GM03348 (cell line): ENCODE results near the gene SDCBP2.

ENCODE experiments used
- DNase-seq: peaks from one replicate; pipeline ENCODE4 v3.0.0; 2012; ENCODE audit warnings: low spot score

The SDCBP2 gene

DNA sequence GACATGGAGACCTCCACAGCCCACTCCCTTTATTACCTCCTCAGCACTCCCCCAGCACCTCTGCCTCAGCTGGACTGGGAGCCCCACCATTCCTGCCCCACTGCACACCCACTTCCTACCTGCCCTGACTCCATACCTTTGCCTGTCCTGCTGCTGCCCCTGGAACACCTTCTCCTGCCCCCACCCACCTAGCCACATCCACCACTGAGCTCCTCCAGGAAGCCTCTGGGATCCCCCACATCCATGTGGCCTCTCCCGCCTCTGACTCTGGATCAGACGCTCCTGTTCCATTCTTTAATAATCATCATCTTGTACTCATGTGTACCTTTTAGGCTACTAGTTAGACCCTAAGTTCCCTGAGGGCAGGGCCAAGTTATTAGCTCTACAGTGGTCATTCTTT is 2.2 kb upstream of the SDCBP2 start:
- no peak for DNase-seq

DNA sequence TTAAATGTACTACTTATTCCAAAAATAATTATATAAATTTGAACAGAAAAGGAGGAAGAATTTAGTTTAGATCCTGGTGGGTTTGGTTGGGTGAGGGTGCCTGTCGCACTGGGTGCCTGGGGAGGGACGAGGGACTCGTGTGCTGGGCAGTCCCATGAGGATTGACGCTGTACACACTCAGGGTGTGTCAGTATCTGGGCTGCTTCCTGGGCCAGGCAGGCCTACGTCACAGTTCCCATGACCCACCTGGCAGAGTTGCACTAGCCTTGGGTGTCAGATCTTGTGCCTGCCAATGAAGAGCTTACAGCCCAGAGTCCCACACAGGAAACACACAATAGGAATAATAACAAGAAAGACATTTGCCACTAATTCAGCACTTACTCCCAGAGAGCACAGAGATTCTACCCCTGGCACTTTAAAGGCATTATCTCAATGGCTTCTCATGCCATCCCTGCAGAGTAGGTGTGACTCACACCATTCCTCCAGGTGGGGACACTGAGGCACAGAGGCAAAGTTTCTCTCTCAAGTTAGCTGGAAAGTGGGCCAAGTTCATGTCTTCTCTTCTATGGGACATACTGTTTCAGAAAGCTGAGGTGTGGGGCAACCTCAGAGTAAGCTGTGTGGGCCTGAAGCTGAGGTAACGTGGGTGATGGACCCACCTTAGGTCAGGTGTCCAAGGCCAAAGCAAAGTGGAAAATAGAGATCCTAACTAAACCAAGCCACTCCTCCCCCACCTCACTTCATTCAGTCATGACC is 1.3 kb upstream of the SDCBP2 start:
- DNase-seq, result no peak

- no peak for DNase-seq
Measured at GRCh38 chr20:1327827-1328679, 886 bp downstream of the SDCBP2 start.

GRCh38 chr20:1327241-1327653 is 1.7 kb downstream of the SDCBP2 start:
- DNase-seq, result peak; percentile 36

GRCh38 chr20:1326031-1326930 is 2.7 kb downstream of the SDCBP2 start:
- DNase-seq, result peak; percentile 62

DNA sequence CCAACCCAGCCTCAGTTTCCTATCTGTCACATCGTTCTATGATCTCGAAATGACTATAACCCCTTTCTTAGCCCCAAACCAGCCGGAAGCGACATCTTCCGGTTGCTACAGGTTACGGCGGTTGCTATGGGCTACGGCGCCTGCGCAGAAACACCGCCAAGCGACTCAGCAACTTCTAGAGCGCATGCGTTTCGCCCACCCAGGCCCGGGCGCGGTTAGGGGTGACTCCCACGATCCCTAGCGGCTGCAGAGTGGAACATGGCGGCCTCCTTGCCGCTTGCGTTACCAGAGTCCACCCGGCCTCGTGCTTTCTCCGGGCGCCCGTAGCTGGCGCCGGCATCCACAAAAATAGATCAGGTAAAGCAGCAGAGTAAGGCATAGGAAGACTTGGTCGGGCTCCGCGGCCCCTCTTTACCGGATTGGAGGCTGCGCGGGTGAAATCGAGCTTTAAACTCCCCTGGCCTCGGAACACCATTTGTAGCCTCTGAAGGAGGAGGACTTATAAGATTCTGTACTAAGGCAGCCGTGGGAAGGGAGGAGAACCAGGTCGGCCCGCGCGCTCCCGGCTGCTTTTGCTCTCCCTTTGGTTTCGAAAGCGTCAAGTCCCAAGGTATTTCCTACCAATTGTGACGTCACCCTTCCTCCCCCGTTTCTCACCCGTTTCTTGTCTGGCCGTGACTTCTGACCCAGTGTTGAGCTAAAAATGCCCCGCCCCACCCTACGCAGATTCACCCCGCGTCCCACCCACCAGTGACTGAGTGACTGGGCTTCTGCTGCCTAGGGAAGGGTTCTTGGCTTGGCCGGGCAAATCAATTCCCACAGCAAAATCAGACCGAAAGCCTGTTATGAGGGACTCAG is 3.5 kb downstream of the SDCBP2 start:
- DNase-seq, result peak; percentile 100

DNA sequence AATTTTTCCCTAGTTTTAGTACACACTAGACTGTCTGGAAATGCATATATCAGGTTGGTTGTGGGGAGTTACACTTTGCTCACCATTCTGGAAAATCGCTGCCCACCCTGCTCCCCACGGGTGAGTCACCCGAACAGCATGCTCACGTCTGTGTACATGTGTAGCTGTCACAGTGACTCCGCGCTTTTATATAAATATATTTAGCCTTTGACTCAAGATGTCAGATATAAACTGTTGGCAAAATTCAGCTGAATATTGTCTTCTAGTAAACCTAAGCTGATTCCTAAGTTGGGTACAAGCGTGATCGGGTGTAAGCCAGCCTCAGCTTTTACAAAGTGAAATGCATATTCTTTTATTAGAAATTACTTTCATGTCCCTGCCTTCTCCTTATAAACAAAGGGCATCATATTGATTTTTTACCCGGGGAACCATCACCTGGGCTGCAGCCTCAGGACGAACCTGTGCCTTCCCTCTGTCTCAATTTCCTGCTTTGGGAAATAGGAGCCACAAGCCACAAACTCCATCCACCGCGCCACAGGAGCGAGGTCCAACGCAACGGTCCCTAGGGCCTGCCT is 4.3 kb downstream of the SDCBP2 start:
- peak; percentile 54 for DNase-seq

DNA sequence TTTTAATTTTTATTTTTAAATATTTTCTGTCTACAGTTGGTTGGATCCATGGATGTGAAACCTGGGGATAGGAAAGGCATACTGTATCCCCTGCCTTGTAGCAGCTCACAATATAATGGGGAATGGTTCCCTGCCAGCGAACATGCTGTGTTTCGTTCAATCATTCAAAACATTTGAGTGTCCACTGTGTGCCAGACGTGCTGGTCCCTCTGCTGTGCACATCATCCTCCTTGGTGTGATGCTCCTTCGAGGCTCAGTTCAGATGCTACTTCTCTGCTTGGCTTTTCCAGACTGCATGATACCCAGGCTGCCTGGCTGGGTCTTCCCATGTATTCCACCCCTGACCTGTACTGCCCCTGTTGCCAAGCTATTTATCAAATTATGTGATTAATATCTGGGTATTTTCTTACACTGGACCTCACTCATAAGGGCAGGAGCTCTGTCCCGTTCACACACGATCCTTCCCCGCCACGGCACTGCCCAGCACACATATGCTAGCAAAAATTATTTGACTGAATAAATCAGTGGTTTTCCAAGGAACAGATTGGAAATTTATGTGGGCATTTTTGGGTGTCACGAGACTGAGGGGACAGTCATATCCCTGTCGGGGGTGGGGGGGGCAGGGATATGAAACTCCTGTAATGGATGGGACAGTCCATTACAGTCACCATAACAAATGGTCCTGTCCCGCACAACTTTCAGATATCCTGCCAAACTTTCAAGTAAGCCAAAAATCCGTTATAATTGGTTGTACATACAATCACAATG is 4.9 kb downstream of the SDCBP2 start:
- no peak for DNase-seq

DNA sequence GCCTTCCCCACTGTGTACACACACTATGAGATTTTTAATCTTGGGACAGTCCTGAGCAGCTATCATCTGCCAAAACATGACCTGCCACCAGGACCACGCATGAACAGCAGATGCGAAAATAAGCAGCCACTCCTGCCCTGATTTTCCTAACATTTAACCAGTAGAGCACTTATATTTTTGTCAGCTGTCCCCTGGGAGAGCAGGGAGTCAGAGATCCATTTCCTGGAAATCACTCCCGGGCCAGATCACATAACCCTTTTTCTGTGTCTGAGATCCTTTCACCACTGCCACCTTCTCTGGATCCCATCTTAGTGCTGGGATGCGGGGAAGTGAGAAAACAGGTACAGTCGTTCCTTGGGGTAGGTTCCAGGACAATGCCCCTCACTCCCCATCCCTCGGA is 5.7 kb downstream of the SDCBP2 start:
- DNase-seq, result no peak

DNA sequence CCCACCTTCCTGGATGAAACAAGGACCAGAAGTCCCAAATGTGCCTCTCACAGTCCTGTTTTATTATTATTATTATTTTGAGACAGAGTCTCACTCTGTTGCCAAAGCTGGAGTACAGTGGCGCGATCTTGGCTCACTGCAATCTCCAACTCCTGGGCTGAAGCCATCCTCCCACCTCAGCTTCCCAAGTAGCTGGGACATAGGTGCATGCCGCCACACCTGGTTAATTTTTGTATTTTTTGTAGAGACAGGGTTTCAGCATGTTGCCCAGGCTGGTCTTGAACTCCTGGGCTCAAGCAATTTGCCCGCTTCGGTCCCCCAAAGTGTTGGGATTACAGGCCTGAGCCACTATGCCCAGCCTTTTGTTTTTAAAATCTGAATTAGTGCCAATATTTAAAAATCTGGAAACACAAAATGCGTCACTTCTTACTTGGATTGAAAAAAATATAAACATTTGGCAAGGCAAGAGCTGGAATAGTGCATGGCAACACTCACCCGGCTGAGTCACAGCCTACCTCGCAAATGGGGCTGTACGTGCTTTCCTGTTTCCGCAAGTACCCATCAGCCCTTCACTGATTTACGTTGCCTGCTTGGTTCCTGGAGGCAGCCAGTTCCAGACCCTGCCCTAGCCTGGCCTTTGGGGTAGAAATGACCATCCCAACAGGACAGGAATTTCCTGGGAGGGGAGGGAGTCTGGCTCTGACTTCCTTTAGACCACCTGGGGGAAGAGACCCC is 6.3 kb downstream of the SDCBP2 start:
- DNase-seq, result peak; percentile 86

- DNase-seq, result no peak
Measured at GRCh38 chr20:1321654-1321939, 7.3 kb downstream of the SDCBP2 start.

DNA sequence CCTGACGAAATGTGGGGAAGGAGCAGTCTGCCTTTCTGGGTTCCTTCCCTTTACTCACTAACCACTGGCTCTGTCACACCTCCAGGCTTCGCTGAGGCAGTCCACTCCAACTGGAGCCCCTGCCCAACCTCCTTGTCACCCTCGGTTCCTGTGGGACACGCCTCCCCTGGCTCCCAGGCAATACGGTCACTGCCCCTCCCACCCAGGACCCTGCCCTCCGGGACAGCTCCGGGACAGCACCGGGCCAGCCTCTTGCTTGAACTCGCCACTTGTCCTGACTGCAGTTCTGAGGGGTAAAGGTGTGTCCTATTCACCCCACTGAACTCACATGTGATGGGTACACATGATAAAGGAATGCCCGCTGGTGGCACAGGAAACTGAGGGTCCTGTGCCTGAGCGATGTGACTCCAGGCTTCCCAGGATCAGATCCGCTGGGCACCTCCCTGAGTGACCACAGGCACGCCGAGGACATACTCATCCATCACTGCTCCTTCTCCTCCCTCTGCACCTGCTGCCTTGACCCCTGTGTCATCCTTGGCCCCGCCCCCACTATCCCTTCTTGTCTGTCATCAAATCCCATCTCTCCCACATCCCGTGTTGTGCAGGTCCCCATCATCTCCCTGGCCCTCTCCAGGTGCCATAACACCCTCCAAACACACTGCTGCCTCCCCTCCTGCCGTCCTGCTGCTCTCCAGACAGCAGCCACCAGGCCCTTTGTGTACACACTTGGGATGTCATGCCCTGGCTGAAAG is 7.9 kb downstream of the SDCBP2 start:
- no peak for DNase-seq

GRCh38 chr20:1320016-1320415 is 8.9 kb downstream of the SDCBP2 start:
- DNase-seq, result no peak

- no peak for DNase-seq
Measured at GRCh38 chr20:1319462-1319861, 9.5 kb downstream of the SDCBP2 start.

DNA sequence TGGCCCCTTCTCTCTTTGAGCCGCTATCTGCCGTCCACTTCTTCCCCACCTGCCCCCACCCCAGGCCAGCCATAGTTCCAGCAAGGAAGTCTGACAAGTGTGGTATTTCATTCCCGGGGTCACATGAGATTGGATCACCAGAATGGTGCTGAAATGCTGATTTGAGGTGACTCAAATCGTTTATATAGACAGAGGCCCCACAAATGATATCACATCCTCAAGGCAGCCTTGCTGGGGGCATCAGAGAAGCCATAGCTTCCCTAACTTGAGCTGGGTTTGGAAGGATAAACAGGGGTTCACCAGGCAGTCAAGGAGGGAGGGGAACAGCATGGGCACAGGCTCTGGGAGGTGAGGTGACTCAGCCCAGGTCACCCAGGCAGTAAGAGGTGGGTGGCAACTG is 9.9 kb downstream of the SDCBP2 start:
- no peak for DNase-seq

DNA sequence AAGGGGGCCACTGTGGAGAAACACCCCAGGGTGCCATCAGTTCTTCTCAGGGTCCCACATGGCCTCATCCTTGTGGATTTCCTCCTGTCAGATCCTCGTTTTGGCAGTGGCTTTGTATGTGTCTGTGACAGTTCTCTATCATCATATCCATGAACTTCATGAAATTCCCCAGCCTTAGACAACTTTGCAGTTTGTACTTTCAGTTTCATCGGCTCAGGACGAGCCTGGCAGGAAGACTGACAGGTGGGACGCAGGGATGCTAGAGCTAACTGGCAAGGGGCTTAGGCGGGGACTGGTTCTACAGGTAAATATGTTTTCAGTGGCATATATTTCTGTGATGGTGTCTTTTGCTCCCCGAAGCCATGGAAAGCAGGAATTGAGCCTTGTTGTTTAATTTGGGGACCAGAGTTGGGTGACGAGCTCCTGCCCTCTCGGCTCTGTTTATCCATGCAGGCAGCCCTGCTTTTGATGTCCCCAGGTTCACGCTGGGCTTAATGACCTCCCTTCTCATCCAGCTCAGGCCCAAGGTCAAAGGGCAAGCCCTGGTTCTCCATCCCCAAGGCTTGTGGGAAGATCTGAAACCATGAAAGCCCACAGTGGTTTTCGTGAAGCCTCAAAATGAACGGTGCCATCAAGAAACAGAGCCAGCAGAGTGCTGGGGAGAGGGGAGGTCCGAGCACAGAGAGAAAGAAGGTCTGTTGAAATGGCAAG is 11.2 kb downstream of the SDCBP2 start:
- DNase-seq, result no peak

- DNase-seq, result no peak
Measured at GRCh38 chr20:1315804-1316203, 13.1 kb downstream of the SDCBP2 start.

- DNase-seq, result peak; percentile 92
Measured at GRCh38 chr20:1313236-1313964, 15.5 kb downstream of the SDCBP2 start.
